ENCODE data around the gene PAFAH1B2.
"Not testable (repeated sequence)": the region's sequence is repeated elsewhere in the genome, so short reads cannot be mapped to it uniquely, and the experiment has no call there.

Gene PAFAH1B2

GRCh38 chr11:117143871-117144476, at the start of gene PAFAH1B2:
PAFAH1B2 (plus strand) TSS chr11:117144287; CDS start chr11:117152448, 8,161 bp downstream.
- peak; percentile 95 for DNase-seq (ENCODE audit: low read depth)

- peak; percentile 20 for DNase-seq (ENCODE audit: low read depth)
These were observed 49.3 kb upstream of the PAFAH1B2 start for GRCh38 chr11:117094776-117095175.

- DNase-seq (ENCODE audit: low read depth), result peak; percentile 76
These were observed 48.6 kb upstream of the PAFAH1B2 start for GRCh38 chr11:117095284-117096161.

GRCh38 chr11:117096201-117096991, 47.7 kb upstream of the PAFAH1B2 start:
- peak; percentile 20 for DNase-seq (ENCODE audit: low read depth)

- no peak for DNase-seq (ENCODE audit: low read depth)
These were observed 47.1 kb upstream of the PAFAH1B2 start for GRCh38 chr11:117097014-117097388.

DNA sequence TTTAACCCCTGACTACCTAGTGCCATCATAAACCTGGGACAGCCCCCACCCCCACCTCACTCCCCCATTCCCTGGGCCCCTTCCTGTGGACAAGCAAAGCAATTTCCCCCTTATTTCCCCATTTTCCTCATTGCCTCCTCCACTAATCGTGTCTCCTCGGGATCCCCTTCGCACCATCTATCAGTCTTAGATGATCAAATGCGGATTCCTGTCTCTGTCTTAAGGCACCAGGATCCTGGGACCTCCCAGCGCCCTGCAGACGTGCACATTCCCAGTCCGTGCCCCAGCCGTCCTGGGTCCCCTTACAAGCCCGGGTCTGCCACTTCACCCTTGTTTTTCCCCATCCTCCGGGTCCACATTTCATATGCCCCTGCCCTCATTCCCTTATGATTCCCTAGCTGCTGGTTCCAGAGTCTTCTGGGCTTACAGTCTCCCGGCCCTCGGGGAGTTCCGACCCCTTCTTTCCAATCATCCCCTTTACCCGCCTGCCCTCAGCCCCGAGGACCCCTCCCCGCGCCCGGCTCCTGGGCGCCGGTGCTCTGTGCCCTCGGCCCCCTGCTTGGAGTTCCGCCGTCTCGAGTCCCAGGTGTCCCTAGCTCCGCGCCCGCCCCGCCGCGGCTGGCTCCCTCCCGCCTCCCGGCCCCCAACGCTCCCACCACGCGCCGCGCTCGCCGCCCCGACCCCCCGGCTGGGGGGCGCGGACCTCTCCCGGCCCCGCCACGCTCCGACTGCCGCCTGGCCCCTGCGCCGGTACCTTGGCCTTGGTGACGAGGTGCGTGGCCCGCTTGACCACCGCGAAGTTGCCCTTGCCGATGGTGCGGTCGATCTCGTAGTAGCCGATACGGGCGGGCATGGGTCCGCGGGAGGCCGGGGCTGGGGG, 46.5 kb upstream of the PAFAH1B2 start:
- peak; percentile 34 for DNase-seq (ENCODE audit: low read depth)

- peak; percentile 91 for DNase-seq (ENCODE audit: low read depth)
These were observed 45.5 kb upstream of the PAFAH1B2 start, which contains the start of gene SIK3 for GRCh38 chr11:117098269-117099232. SIK3 (minus strand) TSS chr11:117098428; CDS start chr11:117098415, 13 bp downstream.

GRCh38 chr11:117099696-117100095, 44.4 kb upstream of the PAFAH1B2 start:
- DNase-seq (ENCODE audit: low read depth), result no peak

- no peak for DNase-seq (ENCODE audit: low read depth)
These were observed 43.5 kb upstream of the PAFAH1B2 start for GRCh38 chr11:117100556-117100955.

- DNase-seq (ENCODE audit: low read depth), result peak; percentile 49
These were observed 36.1 kb upstream of the PAFAH1B2 start for GRCh38 chr11:117107701-117108590.

DNA sequence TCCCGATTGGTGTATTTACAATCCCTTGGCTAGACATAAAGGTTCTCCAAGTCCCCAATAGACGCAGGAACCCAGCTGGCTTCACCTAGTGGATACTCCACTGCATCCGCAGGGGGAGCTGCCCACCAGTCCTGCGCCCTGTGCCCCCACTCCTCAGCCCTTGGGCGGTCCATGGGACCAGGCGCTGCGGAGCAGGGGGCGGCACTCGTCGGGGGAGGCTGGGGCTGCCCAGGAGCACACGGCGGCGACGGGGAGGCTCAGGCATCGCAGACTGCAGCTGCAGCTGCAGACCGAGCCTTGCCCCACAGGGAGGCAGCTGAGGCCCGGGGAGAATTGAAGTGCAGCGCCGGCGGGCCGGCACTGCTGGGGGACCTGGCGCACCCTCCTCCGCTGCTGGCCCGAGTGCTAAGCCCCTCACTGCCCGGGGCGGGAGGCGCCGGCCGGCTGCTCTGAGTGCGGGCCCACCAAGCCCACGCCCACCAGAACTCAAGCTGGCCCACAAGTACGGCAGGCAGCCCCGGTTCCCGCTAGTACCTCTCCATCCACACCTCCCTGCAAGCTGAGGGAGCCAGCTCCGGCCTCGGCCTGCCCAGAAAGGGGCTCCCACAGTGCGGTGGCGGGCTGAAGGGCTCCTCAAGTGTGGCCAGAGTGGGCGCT, 33.7 kb upstream of the PAFAH1B2 start:
- DNase-seq (ENCODE audit: low read depth), result no peak

DNA sequence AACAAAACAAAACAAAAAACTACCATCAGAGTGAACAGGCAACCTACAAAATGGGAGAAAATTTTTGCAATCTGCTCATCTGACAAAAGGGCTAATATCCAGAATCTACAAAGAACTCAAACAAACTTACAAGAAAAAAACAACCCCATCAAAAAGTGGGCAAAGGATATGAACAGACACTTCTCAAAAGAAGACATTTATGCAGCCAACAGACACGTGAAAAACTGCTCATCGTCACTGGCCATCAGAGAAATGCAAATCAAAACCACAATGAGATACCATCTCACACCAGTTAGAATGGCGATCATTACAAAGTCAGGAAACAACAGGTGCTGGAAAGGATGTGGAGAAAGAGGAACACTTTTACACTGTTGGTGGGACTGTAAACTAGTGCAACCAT, 31.6 kb upstream of the PAFAH1B2 start:
- DNase-seq (ENCODE audit: low read depth), result not testable (repeated sequence)

DNA sequence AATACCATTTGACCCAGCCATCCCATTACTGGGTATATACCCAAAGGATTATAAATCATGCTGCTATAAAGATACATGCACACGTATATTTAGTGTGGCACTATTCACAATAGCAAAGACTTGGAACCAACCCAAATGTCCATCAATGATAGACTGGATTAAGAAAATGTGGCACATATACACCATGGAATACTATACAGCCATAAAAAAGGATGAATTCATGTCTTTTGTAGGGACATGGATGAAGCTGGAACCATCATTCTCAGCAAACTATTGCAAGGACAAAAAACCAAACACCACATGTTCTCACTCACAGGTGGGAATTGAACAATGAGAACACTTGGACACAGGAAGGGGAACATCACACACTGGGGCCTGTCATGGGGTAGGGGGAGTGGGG, 31.1 kb upstream of the PAFAH1B2 start:
- not testable (repeated sequence) for DNase-seq (ENCODE audit: low read depth)

DNA sequence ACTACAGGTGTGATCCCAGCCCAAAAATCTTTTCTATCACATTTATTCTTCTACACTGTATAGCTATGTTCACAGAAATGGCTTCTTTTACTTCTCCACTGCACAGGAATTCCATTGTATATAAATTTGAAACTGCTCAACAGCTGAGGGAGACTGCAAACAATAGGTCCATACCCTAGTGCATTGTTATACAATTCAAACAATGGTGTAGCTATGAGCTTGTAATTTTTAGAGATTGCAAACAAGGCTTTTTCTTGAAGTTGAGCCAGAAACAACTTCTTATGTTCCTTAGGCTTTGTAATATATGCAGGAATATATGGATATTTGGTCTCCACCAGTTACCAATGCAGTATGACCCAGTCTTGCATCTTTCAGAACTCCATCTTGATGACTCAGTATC, 26.4 kb upstream of the PAFAH1B2 start:
- DNase-seq (ENCODE audit: low read depth), result no peak

DNA sequence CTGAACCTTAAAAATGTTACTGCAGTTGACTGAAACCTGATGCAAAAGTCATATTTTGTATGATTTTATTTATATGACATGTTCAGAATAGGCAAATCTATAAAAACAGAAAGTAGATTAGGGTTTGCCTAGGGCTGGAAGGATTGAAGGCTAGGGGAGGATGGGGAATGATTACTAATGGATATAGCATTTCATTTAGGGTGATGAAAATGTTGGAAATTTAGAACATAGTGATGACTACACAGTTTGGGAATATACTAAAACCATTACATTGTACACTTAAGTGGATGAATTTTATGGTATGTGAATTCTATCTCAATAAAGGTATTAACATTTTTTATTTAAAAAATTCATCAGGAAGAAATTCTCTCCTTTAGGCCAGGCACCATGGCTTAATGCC, 22.9 kb upstream of the PAFAH1B2 start:
- peak; percentile 61 for DNase-seq (ENCODE audit: low read depth)

DNA sequence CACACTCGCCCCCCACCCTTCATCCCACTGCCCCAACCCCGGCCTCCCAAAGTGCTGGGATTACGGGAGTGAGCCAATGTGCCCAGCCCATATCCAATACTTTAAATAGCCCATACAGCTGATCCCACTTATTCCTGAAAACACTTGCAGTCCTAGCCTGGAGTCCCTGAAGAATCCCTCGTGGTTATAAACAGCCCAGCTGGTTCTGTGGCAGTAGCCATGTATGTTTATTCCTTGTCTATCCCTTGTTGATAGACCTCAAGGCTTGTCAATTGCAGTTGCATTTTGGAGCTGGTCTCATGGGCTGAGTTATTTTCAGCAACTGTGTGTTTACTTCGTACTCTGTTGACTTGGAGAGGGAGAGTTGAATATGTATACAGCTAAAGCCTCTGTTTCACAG, 21.5 kb upstream of the PAFAH1B2 start:
- no peak for DNase-seq (ENCODE audit: low read depth)

GRCh38 chr11:117126223-117126965, 17.7 kb upstream of the PAFAH1B2 start:
- DNase-seq (ENCODE audit: low read depth), result no peak

Measured in EH (cell line).